SK-N-SH treated with all-trans-retinoic acid at 6 μM for 48 hours (cell line): ENCODE results near the gene CASP2.

Experiments used
- ATAC-seq: fragments of 200-7000 bp; cut with Tn5 transposase; 3 replicates; pipeline ENCODE4 v1.9.1; 2020; ENCODE audit warnings: mild to moderate bottlenecking, moderate library complexity
- ARNTL ChIP-seq: fragments of 450-650 bp; formaldehyde crosslinking; IDR thresholded peaks from 2 replicates; pipeline ENCODE4 v1.5.0; 2020; ENCODE audit warnings: low read depth, mild to moderate bottlenecking, moderate library complexity, borderline replicate concordance
- BACH2 ChIP-seq: fragments of 250-450 bp; sonication (Bioruptor Pico); IDR thresholded peaks from 2 replicates; pipeline ENCODE4 v1.9.0; 2021; ENCODE audit warnings: mild to moderate bottlenecking, borderline replicate concordance
- CREB5 ChIP-seq: fragments of 250-450 bp; sonication (Bioruptor Pico); IDR thresholded peaks from 2 replicates; pipeline ENCODE4 v1.5.1; 2020; ENCODE audit warnings: low read depth, mild to moderate bottlenecking, moderate library complexity
- CSDC2 ChIP-seq: fragments of 250-450 bp; sonication (Bioruptor Pico); IDR thresholded peaks from 2 replicates; pipeline ENCODE4 v1.5.0; 2020; ENCODE audit warnings: mild to moderate bottlenecking, moderate library complexity
- ESRRG ChIP-seq: fragments of 250-450 bp; sonication (Bioruptor Pico); IDR thresholded peaks from 2 replicates; pipeline ENCODE4 v1.6.1; 2021; ENCODE audit warnings: mild to moderate bottlenecking
- GLIS3 ChIP-seq: fragments of 250-450 bp; sonication (Bioruptor Pico); IDR thresholded peaks from 2 replicates; pipeline ENCODE4 v1.5.0; 2020; ENCODE audit warnings: mild to moderate bottlenecking, moderate library complexity
- ISL1 ChIP-seq: fragments of 250-450 bp; sonication (Bioruptor Pico); IDR thresholded peaks from 2 replicates; pipeline ENCODE4 v2.1.2; 2022; ENCODE audit warnings: mild to moderate bottlenecking, moderate library complexity
- OSR1 ChIP-seq: fragments of 250-450 bp; sonication (Bioruptor Pico); IDR thresholded peaks from 2 replicates; pipeline ENCODE4 v1.8.0; 2022; ENCODE audit warnings: moderate library complexity, mild to moderate bottlenecking, inconsistent platforms
- PATZ1 ChIP-seq: fragments of 250-450 bp; sonication (Bioruptor Pico); IDR thresholded peaks from 2 replicates; pipeline ENCODE4 v1.8.0; 2020; ENCODE audit warnings: mild to moderate bottlenecking, moderate library complexity, borderline replicate concordance
- POU6F1 ChIP-seq: fragments of 250-450 bp; sonication (Bioruptor Pico); IDR thresholded peaks from 2 replicates; pipeline ENCODE4 v1.8.0; 2021; ENCODE audit warnings: low read depth, mild to moderate bottlenecking, moderate library complexity, borderline replicate concordance
- PPARA ChIP-seq: fragments of 250-450 bp; sonication (Bioruptor Pico); IDR thresholded peaks from 2 replicates; pipeline ENCODE4 v1.5.0; 2020; ENCODE audit warnings: mild to moderate bottlenecking, borderline replicate concordance
- RARB ChIP-seq: fragments of 250-450 bp; sonication (Bioruptor Pico); IDR thresholded peaks from 2 replicates; pipeline ENCODE4 v1.8.0; 2021; ENCODE audit warnings: mild to moderate bottlenecking, moderate library complexity
- SNAI2 ChIP-seq: fragments of 250-450 bp; sonication (Bioruptor Pico); IDR thresholded peaks from 2 replicates; pipeline ENCODE4 v1.5.0; 2020; ENCODE audit warnings: mild to moderate bottlenecking, moderate library complexity
- TCF4 ChIP-seq: fragments of 250-450 bp; sonication (Bioruptor Pico); IDR thresholded peaks from 2 replicates; pipeline ENCODE4 v1.8.0; 2021; ENCODE audit warnings: mild to moderate bottlenecking, moderate library complexity, borderline replicate concordance
- TOX ChIP-seq: fragments of 250-450 bp; sonication (Bioruptor Pico); IDR thresholded peaks from 2 replicates; pipeline ENCODE4 v1.8.0; 2021; ENCODE audit warnings: mild to moderate bottlenecking, moderate library complexity, borderline replicate concordance
- ZFP3 ChIP-seq: fragments of 250-450 bp; sonication (Bioruptor Pico); IDR thresholded peaks from 2 replicates; pipeline ENCODE4 v1.5.0; 2020; ENCODE audit warnings: mild to moderate bottlenecking, moderate library complexity
- ZFP30 ChIP-seq: fragments of 450-650 bp; formaldehyde crosslinking; IDR thresholded peaks from 2 replicates; pipeline ENCODE4 v1.5.0; 2022; ENCODE audit warnings: mild to moderate bottlenecking, moderate library complexity
- ZNF565 ChIP-seq: fragments of 450-650 bp; formaldehyde crosslinking; conservative IDR thresholded peaks from 2 replicates; pipeline ENCODE4 v1.5.0; 2020; ENCODE audit warnings: low read depth, mild to moderate bottlenecking, moderate library complexity
- ZNF70 ChIP-seq: fragments of 450-650 bp; formaldehyde crosslinking; IDR thresholded peaks from 2 replicates; pipeline ENCODE4 v1.5.0; 2020; ENCODE audit warnings: mild to moderate bottlenecking, moderate library complexity
- ZNF8 ChIP-seq: fragments of 450-650 bp; formaldehyde crosslinking; IDR thresholded peaks from 2 replicates; pipeline ENCODE4 v1.5.0; 2020; ENCODE audit warnings: mild to moderate bottlenecking, moderate library complexity
- TF ChIP-seq, protein P1 (sequence below): fragments of 250-450 bp; sonication (Bioruptor Pico); IDR thresholded peaks from 2 replicates; pipeline ENCODE4 v1.5.1; 2021; ENCODE audit warnings: mild to moderate bottlenecking, moderate library complexity
- TF ChIP-seq, protein P2 (sequence below): fragments of 250-450 bp; sonication (Bioruptor Pico); IDR thresholded peaks from 2 replicates; pipeline ENCODE4 v1.5.0; 2020; ENCODE audit warnings: mild to moderate bottlenecking, moderate library complexity

The CASP2 gene

DNA sequence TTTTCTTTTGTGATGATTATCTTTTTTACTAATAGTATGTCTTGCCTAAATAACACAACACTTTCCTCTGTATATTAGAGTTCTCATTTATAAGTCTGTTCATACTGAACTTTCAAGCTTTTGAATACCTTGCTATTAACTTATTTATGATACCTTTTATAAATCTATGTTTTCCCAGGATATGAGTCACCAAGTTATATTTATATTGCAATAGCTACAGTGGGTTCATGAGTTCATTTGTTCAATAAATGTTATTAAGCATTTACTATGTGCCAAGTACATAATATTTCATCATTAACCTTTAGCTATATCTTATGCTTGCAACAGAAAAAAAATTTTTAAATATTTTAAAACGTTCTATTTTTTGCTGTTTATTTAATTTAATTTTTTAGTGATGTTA is 46.1 kb downstream of the CASP2 start:
- TF ChIP-seq ZNF565: no peak
- no peak for TF ChIP-seq PPARA (CRISPR knock-in tag)
- TF ChIP-seq BACH2 (CRISPR knock-in tag): no peak
- no peak for TF ChIP-seq ARNTL (CRISPR knock-in tag)
- TF ChIP-seq SNAI2: no peak
- TF ChIP-seq TCF4: no peak
- TF ChIP-seq RARB: no peak; the same call in 1 of the 2 replicates
- no peak for TF ChIP-seq OSR1 (CRISPR knock-in tag)
- no peak for TF ChIP-seq PATZ1 (CRISPR knock-in tag)
- TF ChIP-seq ZNF8: no peak
- TF ChIP-seq TOX: no peak
- TF ChIP-seq GLIS3: no peak
- no peak for TF ChIP-seq ZFP3 (CRISPR knock-in tag)
- no peak for TF ChIP-seq POU6F1
- no peak for TF ChIP-seq ESRRG
- no peak for TF ChIP-seq ZNF70
- TF ChIP-seq, protein P1, sequence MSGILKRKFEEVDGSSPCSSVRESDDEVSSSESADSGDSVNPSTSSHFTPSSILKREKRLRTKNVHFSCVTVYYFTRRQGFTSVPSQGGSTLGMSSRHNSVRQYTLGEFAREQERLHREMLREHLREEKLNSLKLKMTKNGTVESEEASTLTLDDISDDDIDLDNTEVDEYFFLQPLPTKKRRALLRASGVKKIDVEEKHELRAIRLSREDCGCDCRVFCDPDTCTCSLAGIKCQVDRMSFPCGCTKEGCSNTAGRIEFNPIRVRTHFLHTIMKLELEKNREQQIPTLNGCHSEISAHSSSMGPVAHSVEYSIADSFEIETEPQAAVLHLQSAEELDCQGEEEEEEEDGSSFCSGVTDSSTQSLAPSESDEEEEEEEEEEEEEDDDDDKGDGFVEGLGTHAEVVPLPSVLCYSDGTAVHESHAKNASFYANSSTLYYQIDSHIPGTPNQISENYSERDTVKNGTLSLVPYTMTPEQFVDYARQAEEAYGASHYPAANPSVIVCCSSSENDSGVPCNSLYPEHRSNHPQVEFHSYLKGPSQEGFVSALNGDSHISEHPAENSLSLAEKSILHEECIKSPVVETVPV: no peak

GRCh38 chr7:143337216-143337615 is 49.1 kb downstream of the CASP2 start:
- 0 out of 3 replicates have a peak, but pooled peaks have one; percentile 16 for ATAC-seq
- TF ChIP-seq ZNF565: no peak
- no peak for TF ChIP-seq CREB5
- no peak for TF ChIP-seq POU6F1
- TF ChIP-seq ESRRG: no peak
- TF ChIP-seq, protein P2, sequence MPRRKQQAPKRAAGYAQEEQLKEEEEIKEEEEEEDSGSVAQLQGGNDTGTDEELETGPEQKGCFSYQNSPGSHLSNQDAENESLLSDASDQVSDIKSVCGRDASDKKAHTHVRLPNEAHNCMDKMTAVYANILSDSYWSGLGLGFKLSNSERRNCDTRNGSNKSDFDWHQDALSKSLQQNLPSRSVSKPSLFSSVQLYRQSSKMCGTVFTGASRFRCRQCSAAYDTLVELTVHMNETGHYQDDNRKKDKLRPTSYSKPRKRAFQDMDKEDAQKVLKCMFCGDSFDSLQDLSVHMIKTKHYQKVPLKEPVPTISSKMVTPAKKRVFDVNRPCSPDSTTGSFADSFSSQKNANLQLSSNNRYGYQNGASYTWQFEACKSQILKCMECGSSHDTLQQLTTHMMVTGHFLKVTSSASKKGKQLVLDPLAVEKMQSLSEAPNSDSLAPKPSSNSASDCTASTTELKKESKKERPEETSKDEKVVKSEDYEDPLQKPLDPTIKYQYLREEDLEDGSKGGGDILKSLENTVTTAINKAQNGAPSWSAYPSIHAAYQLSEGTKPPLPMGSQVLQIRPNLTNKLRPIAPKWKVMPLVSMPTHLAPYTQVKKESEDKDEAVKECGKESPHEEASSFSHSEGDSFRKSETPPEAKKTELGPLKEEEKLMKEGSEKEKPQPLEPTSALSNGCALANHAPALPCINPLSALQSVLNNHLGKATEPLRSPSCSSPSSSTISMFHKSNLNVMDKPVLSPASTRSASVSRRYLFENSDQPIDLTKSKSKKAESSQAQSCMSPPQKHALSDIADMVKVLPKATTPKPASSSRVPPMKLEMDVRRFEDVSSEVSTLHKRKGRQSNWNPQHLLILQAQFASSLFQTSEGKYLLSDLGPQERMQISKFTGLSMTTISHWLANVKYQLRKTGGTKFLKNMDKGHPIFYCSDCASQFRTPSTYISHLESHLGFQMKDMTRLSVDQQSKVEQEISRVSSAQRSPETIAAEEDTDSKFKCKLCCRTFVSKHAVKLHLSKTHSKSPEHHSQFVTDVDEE (CRISPR knock-in tag): no peak
- TF ChIP-seq ISL1: no peak
- no peak for TF ChIP-seq TOX
- TF ChIP-seq ZNF8: no peak
- no peak for TF ChIP-seq RARB
- TF ChIP-seq GLIS3: no peak
- no peak for TF ChIP-seq ZNF70
- TF ChIP-seq TCF4: no peak
- no peak for TF ChIP-seq ARNTL (CRISPR knock-in tag)
- TF ChIP-seq CSDC2 (CRISPR knock-in tag): no peak
- no peak for TF ChIP-seq PATZ1 (CRISPR knock-in tag)
- TF ChIP-seq PPARA (CRISPR knock-in tag): no peak
- no peak for TF ChIP-seq BACH2 (CRISPR knock-in tag)
- no peak for TF ChIP-seq ZFP30 (CRISPR knock-in tag)
- TF ChIP-seq SNAI2: no peak
- TF ChIP-seq OSR1 (CRISPR knock-in tag): no peak

More for the DNA sequence above, 46.1 kb downstream of the CASP2 start:
- no peak for ATAC-seq
